ENCODE results near the gene ERO1A.

ERO1A gene

GRCh38 chr14:52694761-52695480, 437 bp downstream of the ERO1A start:
- DNase-seq (ENCODE audit: low read depth, low spot score): no peak

GRCh38 chr14:52693532-52693931, 1.8 kb downstream of the ERO1A start:
- DNase-seq (ENCODE audit: low read depth, low spot score): no peak

GRCh38 chr14:52693036-52693435, 2.3 kb downstream of the ERO1A start:
- DNase-seq (ENCODE audit: low read depth, low spot score): no peak

- DNase-seq (ENCODE audit: low read depth, low spot score): no peak
These were observed 3.0 kb downstream of the ERO1A start for GRCh38 chr14:52692248-52692962.

- DNase-seq (ENCODE audit: low read depth, low spot score): no peak
These were observed 4.2 kb downstream of the ERO1A start for GRCh38 chr14:52690983-52691760.

- DNase-seq (ENCODE audit: low read depth, low spot score): no peak
These were observed 9.2 kb downstream of the ERO1A start for GRCh38 chr14:52686176-52686575.

GRCh38 chr14:52683985-52684520, 11.3 kb downstream of the ERO1A start:
- no peak for DNase-seq (ENCODE audit: low read depth, low spot score)

GRCh38 chr14:52678591-52678990, 16.8 kb downstream of the ERO1A start:
- no peak for DNase-seq (ENCODE audit: low read depth, low spot score)

- no peak for DNase-seq (ENCODE audit: low read depth, low spot score)
These were observed 31.5 kb downstream of the ERO1A start for GRCh38 chr14:52663850-52664249.

GRCh38 chr14:52661314-52661713, 34.0 kb downstream of the ERO1A start:
- no peak for DNase-seq (ENCODE audit: low read depth, low spot score)

- no peak for DNase-seq (ENCODE audit: low read depth, low spot score)
These were observed 34.5 kb downstream of the ERO1A start for GRCh38 chr14:52660832-52661231.

GRCh38 chr14:52660325-52660724, 35.0 kb downstream of the ERO1A start:
- no peak for DNase-seq (ENCODE audit: low read depth, low spot score)

GRCh38 chr14:52656905-52657304, 38.5 kb downstream of the ERO1A start:
- no peak for DNase-seq (ENCODE audit: low read depth, low spot score)

- DNase-seq (ENCODE audit: low read depth, low spot score): no peak
These were observed 44.6 kb downstream of the ERO1A start for GRCh38 chr14:52650774-52651173.

GRCh38 chr14:52649511-52649910, 45.8 kb downstream of the ERO1A start:
- no peak for DNase-seq (ENCODE audit: low read depth, low spot score)

- DNase-seq (ENCODE audit: low read depth, low spot score): no peak
These were observed 53.6 kb downstream of the ERO1A start for GRCh38 chr14:52641745-52642144.

GRCh38 chr14:52640137-52640536, 55.2 kb downstream of the ERO1A start:
- DNase-seq (ENCODE audit: low read depth, low spot score): no peak

GRCh38 chr14:52619687-52620086, 75.7 kb downstream of the ERO1A start:
- DNase-seq (ENCODE audit: low read depth, low spot score): no peak

- DNase-seq (ENCODE audit: low read depth, low spot score): no peak
These were observed 76.8 kb downstream of the ERO1A start for GRCh38 chr14:52618602-52619001.

- DNase-seq (ENCODE audit: low read depth, low spot score): no peak
These were observed 85.2 kb downstream of the ERO1A start for GRCh38 chr14:52610187-52610586.

GRCh38 chr14:52609445-52610044, 85.8 kb downstream of the ERO1A start:
- no peak for DNase-seq (ENCODE audit: low read depth, low spot score)

- DNase-seq (ENCODE audit: low read depth, low spot score): no peak
These were observed 88.3 kb downstream of the ERO1A start for GRCh38 chr14:52607061-52607460.

Measured in activated naive CD8-positive, alpha-beta T cell treated with anti-CD3 and anti-CD28 coated beads, Interleukin-2, amount 50 U/mL, for 16 hours (primary cell).